Measurements from ENCODE around the gene S100A7A.

- TF ChIP-seq, protein P1, sequence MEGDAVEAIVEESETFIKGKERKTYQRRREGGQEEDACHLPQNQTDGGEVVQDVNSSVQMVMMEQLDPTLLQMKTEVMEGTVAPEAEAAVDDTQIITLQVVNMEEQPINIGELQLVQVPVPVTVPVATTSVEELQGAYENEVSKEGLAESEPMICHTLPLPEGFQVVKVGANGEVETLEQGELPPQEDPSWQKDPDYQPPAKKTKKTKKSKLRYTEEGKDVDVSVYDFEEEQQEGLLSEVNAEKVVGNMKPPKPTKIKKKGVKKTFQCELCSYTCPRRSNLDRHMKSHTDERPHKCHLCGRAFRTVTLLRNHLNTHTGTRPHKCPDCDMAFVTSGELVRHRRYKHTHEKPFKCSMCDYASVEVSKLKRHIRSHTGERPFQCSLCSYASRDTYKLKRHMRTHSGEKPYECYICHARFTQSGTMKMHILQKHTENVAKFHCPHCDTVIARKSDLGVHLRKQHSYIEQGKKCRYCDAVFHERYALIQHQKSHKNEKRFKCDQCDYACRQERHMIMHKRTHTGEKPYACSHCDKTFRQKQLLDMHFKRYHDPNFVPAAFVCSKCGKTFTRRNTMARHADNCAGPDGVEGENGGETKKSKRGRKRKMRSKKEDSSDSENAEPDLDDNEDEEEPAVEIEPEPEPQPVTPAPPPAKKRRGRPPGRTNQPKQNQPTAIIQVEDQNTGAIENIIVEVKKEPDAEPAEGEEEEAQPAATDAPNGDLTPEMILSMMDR (IDR thresholded peaks at IDR 0.05): no peak
- no peak for TF ChIP-seq POLR2AphosphoS5 (IDR thresholded peaks at IDR 0.05; ENCODE audit: low read depth, low read length)
- TF ChIP-seq, protein P2, sequence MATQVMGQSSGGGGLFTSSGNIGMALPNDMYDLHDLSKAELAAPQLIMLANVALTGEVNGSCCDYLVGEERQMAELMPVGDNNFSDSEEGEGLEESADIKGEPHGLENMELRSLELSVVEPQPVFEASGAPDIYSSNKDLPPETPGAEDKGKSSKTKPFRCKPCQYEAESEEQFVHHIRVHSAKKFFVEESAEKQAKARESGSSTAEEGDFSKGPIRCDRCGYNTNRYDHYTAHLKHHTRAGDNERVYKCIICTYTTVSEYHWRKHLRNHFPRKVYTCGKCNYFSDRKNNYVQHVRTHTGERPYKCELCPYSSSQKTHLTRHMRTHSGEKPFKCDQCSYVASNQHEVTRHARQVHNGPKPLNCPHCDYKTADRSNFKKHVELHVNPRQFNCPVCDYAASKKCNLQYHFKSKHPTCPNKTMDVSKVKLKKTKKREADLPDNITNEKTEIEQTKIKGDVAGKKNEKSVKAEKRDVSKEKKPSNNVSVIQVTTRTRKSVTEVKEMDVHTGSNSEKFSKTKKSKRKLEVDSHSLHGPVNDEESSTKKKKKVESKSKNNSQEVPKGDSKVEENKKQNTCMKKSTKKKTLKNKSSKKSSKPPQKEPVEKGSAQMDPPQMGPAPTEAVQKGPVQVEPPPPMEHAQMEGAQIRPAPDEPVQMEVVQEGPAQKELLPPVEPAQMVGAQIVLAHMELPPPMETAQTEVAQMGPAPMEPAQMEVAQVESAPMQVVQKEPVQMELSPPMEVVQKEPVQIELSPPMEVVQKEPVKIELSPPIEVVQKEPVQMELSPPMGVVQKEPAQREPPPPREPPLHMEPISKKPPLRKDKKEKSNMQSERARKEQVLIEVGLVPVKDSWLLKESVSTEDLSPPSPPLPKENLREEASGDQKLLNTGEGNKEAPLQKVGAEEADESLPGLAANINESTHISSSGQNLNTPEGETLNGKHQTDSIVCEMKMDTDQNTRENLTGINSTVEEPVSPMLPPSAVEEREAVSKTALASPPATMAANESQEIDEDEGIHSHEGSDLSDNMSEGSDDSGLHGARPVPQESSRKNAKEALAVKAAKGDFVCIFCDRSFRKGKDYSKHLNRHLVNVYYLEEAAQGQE (IDR thresholded peaks at IDR 0.05; ENCODE audit: insufficient read depth in 1 of 2, low read depth in 2 of 2, low read length in 1 of 2): no peak
Observed at GRCh38 chr1:153431928-153432327, 15.6 kb downstream of the S100A7A start.

Measured in Panc1 (cell line).